SK-N-SH (cell line): ENCODE data around the gene PCGF3. TPM values are rescaled to one million over a fixed set of nuclear protein-coding genes. Genes with fewer than 3 reads are reported as not detected.

Source experiments
- CTCF ChIA-PET: fragments of 300-600, 350-600 bp; formaldehyde crosslinking; extraction: SDS; loops from one replicate; lab custom pipeline; 2021; lab: Yijun Ruan, JAX
- POLR2A ChIA-PET: fragments of 350-600 bp; sonication (Branson Sonifier 250); formaldehyde crosslinking; extraction: SDS; loops from one replicate; lab custom pipeline; 2020; ENCODE audit warnings: antibody characterized with exemption, inconsistent platforms; lab: Yijun Ruan, JAX
- DNase-seq: peaks from one replicate; pipeline ENCODE4 v3.0.0; 2012
- H2AFZ ChIP-seq: fragments of 200-600 bp; sonication (generic); 2 replicates; pipeline ENCODE4 v1.8.1; 2016; ENCODE audit warnings: antibody characterized with exemption, mild to moderate bottlenecking, low read depth
- H3F3A ChIP-seq: fragments of 200-600 bp; sonication (generic); replicated peaks from 2 replicates; pipeline ENCODE3; 2016; ENCODE audit warnings: antibody characterized with exemption, mild to moderate bottlenecking; ENCODE audit not compliant: insufficient read depth
- H3K27ac ChIP-seq, 2 experiments: fragments of 200-500 bp in 1 of 2; fragments of 200-600 bp in 1 of 2; sonication (Bioruptor generic) in 1 of 2; sonication (generic), shearing (Covaris generic) in 1 of 2; 2 replicates each; pipeline versions ENCODE4 v1.5.1 to v1.6.1; 2014 to 2016; ENCODE audit warnings: low read depth in 2 of 2, inconsistent platforms in 1 of 2, low read length in 1 of 2, mild to moderate bottlenecking in 1 of 2, mixed read lengths in 1 of 2
- H3K27me3 ChIP-seq: fragments of 200-600 bp; sonication (generic), shearing (Covaris generic); 2 replicates; pipeline ENCODE4 v1.6.1; 2016; ENCODE audit warnings: mixed run types; ENCODE audit not compliant: insufficient read depth
- H3K36me3 ChIP-seq, 2 experiments: fragments of 200-500 bp in 1 of 2; fragments of 200-600 bp in 1 of 2; sonication (Bioruptor generic) in 1 of 2; sonication (generic) in 1 of 2; replicated peaks in 1 of 2; 2 replicates each; pipeline versions ENCODE3 to v1.5.1; 2014 to 2016; ENCODE audit warnings: low read length in 1 of 2, mild to moderate bottlenecking in 1 of 2; ENCODE audit not compliant: insufficient read depth in 2 of 2, control insufficient read depth in 1 of 2
- H3K4me1 ChIP-seq, 2 experiments: fragments of 200-500 bp in 1 of 2; fragments of 200-600 bp in 1 of 2; sonication (Bioruptor generic) in 1 of 2; sonication (generic), shearing (Covaris generic) in 1 of 2; 2 replicates each; pipeline versions ENCODE4 v1.5.1 to v1.6.1; 2014 to 2016; ENCODE audit warnings: low read depth in 1 of 2, low read length in 1 of 2, mixed run types in 1 of 2; ENCODE audit not compliant: insufficient read depth in 2 of 2, control insufficient read depth in 1 of 2
- H3K4me2 ChIP-seq: fragments of 200-600 bp; sonication (generic), shearing (Covaris generic); 2 replicates; pipeline ENCODE4 v1.6.1; 2017; ENCODE audit warnings: mixed run types
- H3K4me3 ChIP-seq, 2 experiments: fragments of 200-500 bp in 1 of 2; fragments of 200-600 bp in 1 of 2; sonication (Bioruptor generic) in 1 of 2; sonication (generic), shearing (Covaris generic) in 1 of 2; 2 replicates each; pipeline versions ENCODE4 v1.5.1 to v1.8.1; 2014 to 2016; ENCODE audit warnings: low read depth in 2 of 2, inconsistent platforms in 1 of 2, low read length in 1 of 2, mild to moderate bottlenecking in 1 of 2, mixed read lengths in 1 of 2, moderate library complexity in 1 of 2
- H3K79me2 ChIP-seq: fragments of 200-600 bp; sonication (generic); 2 replicates; pipeline ENCODE4 v1.8.1; 2017; ENCODE audit warnings: mild to moderate bottlenecking; ENCODE audit not compliant: insufficient read depth
- H3K9ac ChIP-seq: fragments of 200-600 bp; sonication (generic); 2 replicates; pipeline ENCODE4 v1.6.1; 2017; ENCODE audit warnings: mixed run types
- H3K9me2 ChIP-seq: fragments of 200-600 bp; sonication (generic); 2 replicates; pipeline ENCODE4 v1.6.1; 2017; ENCODE audit warnings: mixed run types
- H3K9me3 ChIP-seq: fragments of 200-600 bp; sonication (generic); 2 replicates; pipeline ENCODE4 v1.6.1; 2017; ENCODE audit warnings: mixed run types, mild to moderate bottlenecking, moderate library complexity
- H4K20me1 ChIP-seq: fragments of 200-600 bp; sonication (generic); 2 replicates; pipeline ENCODE4 v1.6.1; 2017; ENCODE audit warnings: mild to moderate bottlenecking, mixed run types; ENCODE audit not compliant: insufficient read depth
- CHD2 ChIP-seq: fragments of 150-350 bp; IDR thresholded peaks from 2 replicates; pipeline ENCODE4 v1.6.1; 2018; ENCODE audit warnings: low read length; ENCODE audit not compliant: partially characterized antibody
- ELF1 ChIP-seq: IDR thresholded peaks from 2 replicates; pipeline ENCODE4 v1.4.0; 2012
- EP300 ChIP-seq, 2 experiments: IDR thresholded peaks; 2 replicates each; pipeline versions ENCODE4 v1.4.0 to v1.6.1; 2012; ENCODE audit warnings: borderline replicate concordance in 1 of 2, low read depth in 1 of 2, low read length in 1 of 2
- FOSL2 ChIP-seq: IDR thresholded peaks from 2 replicates; pipeline ENCODE4 v1.4.0; 2012; ENCODE audit warnings: low read depth, mild to moderate bottlenecking, moderate library complexity, borderline replicate concordance
- FOXJ3 ChIP-seq: sonication (generic); formaldehyde crosslinking; IDR thresholded peaks from 2 replicates; pipeline ENCODE4 v1.5.1; 2020; ENCODE audit warnings: mild to moderate bottlenecking, missing genetic modification reagents
- GABPA ChIP-seq: IDR thresholded peaks from 2 replicates; pipeline ENCODE4 v1.4.0; 2012; ENCODE audit warnings: low read depth, mild to moderate bottlenecking
- JUND ChIP-seq: IDR thresholded peaks from 2 replicates; pipeline ENCODE4 v1.4.0; 2012
- MAX ChIP-seq: IDR thresholded peaks from 2 replicates; pipeline ENCODE4 v1.4.0; 2012; ENCODE audit warnings: low read depth
- MXI1 ChIP-seq: IDR thresholded peaks from 2 replicates; pipeline ENCODE4 v1.6.1; 2012; ENCODE audit warnings: mild to moderate bottlenecking, low read depth, low read length, improper control_type of control experiment
- NRF1 ChIP-seq: IDR thresholded peaks from 2 replicates; pipeline ENCODE4 v1.6.1; 2012; ENCODE audit warnings: low read depth, mild to moderate bottlenecking, low read length
- POLR2AphosphoS5 ChIP-seq: IDR thresholded peaks from 2 replicates; pipeline ENCODE4 v1.6.1; 2012; ENCODE audit warnings: low read depth, low read length
- RAD21 ChIP-seq: IDR thresholded peaks from 2 replicates; pipeline ENCODE4 v1.6.1; 2012; ENCODE audit warnings: mild to moderate bottlenecking, low read length
- SMC3 ChIP-seq: IDR thresholded peaks from 2 replicates; pipeline ENCODE4 v1.6.1; 2012; ENCODE audit warnings: low read depth, low read length, improper control_type of control experiment
- TAF1 ChIP-seq: IDR thresholded peaks from 2 replicates; pipeline ENCODE4 v1.6.1; 2012; ENCODE audit warnings: low read depth, mild to moderate bottlenecking, low read length, moderate library complexity, borderline replicate concordance
- TEAD4 ChIP-seq: IDR thresholded peaks from 2 replicates; pipeline ENCODE4 v1.4.0; 2012; ENCODE audit warnings: mild to moderate bottlenecking, borderline replicate concordance; ENCODE audit not compliant: insufficient read depth
- USF1 ChIP-seq: IDR thresholded peaks from 2 replicates; pipeline ENCODE4 v1.4.0; 2012; ENCODE audit warnings: low read depth, borderline replicate concordance
- USF2 ChIP-seq: fragments of 150-350 bp; IDR thresholded peaks from 2 replicates; pipeline ENCODE4 v1.6.1; 2017; ENCODE audit warnings: antibody characterized with exemption, low read length, low read depth, borderline replicate concordance
- WGBS: methylation state at CpG from one replicate; pipeline ENCODE4 v1.1.6; 2017; ENCODE audit warnings: low lambda C conversion rate; 5-methylcytosine and 5-hydroxymethylcytosine counted together
- polyA plus RNA-seq, 3 experiments: library from polyadenylated mRNA; depleted of rRNA; stranded (reverse); fragments of >200 nt; gene quantifications; 2 replicates each; pipeline ENCODE4 v1.2.3, GENCODE V29; 2012
- TF ChIP-seq, protein P1 (sequence below): IDR thresholded peaks from 2 replicates; pipeline ENCODE4 v1.4.0; 2012; ENCODE audit warnings: low read depth, borderline replicate concordance
- TF ChIP-seq, protein P2 (sequence below): fragments of 200-600 bp; sonication (generic); IDR thresholded peaks from 2 replicates; pipeline ENCODE4 v1.6.1; 2017; ENCODE audit warnings: antibody characterized with exemption, mild to moderate bottlenecking, moderate library complexity

The PCGF3 gene
- polyA plus RNA-seq, 1 of the 3 experiments (the other 2 are of a cell fraction): 44.8 TPM

DNA sequence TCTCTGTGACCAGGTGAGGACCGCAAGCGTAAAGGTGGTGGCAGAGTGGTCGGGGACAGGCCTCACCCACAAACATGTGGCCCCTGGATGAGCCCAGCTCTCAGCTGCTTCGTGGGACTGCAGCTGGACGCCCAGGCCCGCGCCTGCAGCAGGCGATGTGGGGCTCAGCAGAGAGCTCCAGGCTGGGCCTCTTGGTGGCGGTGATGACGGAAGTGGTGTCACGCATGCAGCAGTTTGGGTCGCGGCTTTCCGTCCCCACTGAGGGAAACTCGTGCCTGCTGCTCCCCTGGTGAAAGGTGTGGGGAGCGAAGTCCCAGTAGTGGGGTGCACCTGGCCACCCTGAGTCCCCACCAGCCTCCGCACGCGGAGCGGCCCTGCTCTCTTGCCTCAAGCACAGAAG, 26.9 kb downstream of the PCGF3 start:
- DNase-seq: no peak
- no peaks in the 10 kb centered on the region for H3F3A ChIP-seq
- no peaks in the 10 kb centered on the region for H3K27me3 ChIP-seq
- H3K4me1 ChIP-seq: no peaks in the 10 kb centered on the region
- H3K9me3 ChIP-seq: no peaks in the 10 kb centered on the region
- ChIA-PET CTCF (interaction anchor here (3.2 kb wide), 1 partner anchor 10 kb away, joined by 15 read pairs; no protein-coding TSS in a partner anchor), POLR2A (no interaction called here)
- H4K20me1 ChIP-seq: peaks cover 29% of the 10 kb centered on the region
- H3K79me2 ChIP-seq: peaks cover 20% of the 10 kb centered on the region
- H3K4me2 ChIP-seq: no peak overlapping the region
- H3K9ac ChIP-seq: no peak overlapping the region
- TF ChIP-seq NRF1 (no peak), TAF1 (no peak), CHD2 (no peak), EP300 (IDR thresholded peaks at IDR 0.05; ENCODE audit: borderline replicate concordance in 1 of 2, low read depth in 1 of 2, low read length in 1 of 2) (no peak), FOXJ3 (CRISPR knock-in tag) (no peak), MAX (no peak), ELF1 (no peak), POLR2AphosphoS5 (no peak), MXI1 (no peak), RAD21 (no peak), GABPA (no peak)
- H3K4me3 ChIP-seq: no peak overlapping the region
- H3K9me2 ChIP-seq: no peaks in the 10 kb centered on the region
- H3K36me3 ChIP-seq: peaks cover 33 to 46% of the 10 kb centered on the region in 2 experiments
- no peak overlapping the region for H2AFZ ChIP-seq
- WGBS: 98% methylated on average over 10 of the region's 20 CpGs
- H3K27ac ChIP-seq: no peak overlapping the region; a peak in 1 of 4 replicates

DNA sequence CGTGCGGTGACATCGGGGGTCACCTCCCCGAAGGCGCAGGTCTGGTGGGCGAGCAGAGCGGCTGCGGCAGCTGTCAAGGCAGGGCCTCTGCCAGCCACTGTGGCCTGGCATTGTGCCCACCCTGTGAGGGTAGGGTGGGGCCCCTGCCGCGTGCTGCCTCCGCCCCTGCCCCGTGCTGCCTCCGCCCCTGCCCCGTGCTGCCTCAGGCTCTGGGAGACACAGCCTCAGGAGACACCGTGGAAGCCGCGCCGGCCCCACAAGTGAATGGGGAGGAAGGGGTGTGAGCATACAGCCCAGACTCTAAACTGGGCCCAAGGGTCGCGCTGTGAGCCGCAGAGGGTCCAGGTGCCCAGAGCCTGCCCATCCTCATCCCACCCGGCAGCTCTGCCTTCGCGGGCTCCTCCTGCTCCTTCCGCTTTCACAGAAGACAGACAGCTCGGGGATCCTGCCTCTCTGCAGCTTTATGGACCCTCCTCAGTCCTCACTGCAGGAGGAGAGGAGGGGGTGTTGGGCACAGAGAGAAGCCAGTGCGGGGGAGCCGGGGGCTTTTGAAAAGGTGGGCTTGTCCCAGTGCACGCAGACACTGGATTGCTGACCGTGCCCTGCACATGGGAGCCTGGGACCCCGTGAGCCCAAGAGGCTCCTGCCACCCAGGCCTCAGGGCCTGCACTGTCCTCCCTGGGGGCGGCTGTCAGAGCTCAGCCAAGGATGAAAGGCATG, 27.4 kb downstream of the PCGF3 start:
- ChIA-PET POLR2A (no interaction called here), CTCF (interaction anchor here (1.0 to 3.2 kb wide), 2 partner anchors 9 to 49 kb away, joined by 4 to 15 read pairs; no protein-coding TSS in a partner anchor)
- no peak for DNase-seq
- Histone ChIP-seq H3F3A (no peaks in the 10 kb centered on the region), H3K27ac (no peak overlapping the region; a peak in 1 of 4 replicates), H3K9me3 (no peaks in the 10 kb centered on the region), H3K4me1 (no peaks in the 10 kb centered on the region), H3K9me2 (no peaks in the 10 kb centered on the region), H3K4me3 (no peak overlapping the region), H3K9ac (no peak overlapping the region), H4K20me1 (peaks cover 23% of the 10 kb centered on the region), H3K4me2 (no peak overlapping the region), H2AFZ (no peak overlapping the region), H3K36me3 (peaks cover 39 to 52% of the 10 kb centered on the region in 2 experiments), H3K79me2 (peaks cover 15% of the 10 kb centered on the region), H3K27me3 (no peaks in the 10 kb centered on the region)
- 98% methylated on average over 20 of the region's 32 CpGs for WGBS
- TF ChIP-seq TEAD4: no peak
- no peak for TF ChIP-seq FOSL2
- TF ChIP-seq, protein P1, sequence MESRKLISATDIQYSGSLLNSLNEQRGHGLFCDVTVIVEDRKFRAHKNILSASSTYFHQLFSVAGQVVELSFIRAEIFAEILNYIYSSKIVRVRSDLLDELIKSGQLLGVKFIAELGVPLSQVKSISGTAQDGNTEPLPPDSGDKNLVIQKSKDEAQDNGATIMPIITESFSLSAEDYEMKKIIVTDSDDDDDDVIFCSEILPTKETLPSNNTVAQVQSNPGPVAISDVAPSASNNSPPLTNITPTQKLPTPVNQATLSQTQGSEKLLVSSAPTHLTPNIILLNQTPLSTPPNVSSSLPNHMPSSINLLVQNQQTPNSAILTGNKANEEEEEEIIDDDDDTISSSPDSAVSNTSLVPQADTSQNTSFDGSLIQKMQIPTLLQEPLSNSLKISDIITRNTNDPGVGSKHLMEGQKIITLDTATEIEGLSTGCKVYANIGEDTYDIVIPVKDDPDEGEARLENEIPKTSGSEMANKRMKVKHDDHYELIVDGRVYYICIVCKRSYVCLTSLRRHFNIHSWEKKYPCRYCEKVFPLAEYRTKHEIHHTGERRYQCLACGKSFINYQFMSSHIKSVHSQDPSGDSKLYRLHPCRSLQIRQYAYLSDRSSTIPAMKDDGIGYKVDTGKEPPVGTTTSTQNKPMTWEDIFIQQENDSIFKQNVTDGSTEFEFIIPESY: no peak
- no peak for TF ChIP-seq USF1
- TF ChIP-seq, protein P2, sequence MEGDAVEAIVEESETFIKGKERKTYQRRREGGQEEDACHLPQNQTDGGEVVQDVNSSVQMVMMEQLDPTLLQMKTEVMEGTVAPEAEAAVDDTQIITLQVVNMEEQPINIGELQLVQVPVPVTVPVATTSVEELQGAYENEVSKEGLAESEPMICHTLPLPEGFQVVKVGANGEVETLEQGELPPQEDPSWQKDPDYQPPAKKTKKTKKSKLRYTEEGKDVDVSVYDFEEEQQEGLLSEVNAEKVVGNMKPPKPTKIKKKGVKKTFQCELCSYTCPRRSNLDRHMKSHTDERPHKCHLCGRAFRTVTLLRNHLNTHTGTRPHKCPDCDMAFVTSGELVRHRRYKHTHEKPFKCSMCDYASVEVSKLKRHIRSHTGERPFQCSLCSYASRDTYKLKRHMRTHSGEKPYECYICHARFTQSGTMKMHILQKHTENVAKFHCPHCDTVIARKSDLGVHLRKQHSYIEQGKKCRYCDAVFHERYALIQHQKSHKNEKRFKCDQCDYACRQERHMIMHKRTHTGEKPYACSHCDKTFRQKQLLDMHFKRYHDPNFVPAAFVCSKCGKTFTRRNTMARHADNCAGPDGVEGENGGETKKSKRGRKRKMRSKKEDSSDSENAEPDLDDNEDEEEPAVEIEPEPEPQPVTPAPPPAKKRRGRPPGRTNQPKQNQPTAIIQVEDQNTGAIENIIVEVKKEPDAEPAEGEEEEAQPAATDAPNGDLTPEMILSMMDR: no peak
- no peak for TF ChIP-seq GABPA
- TF ChIP-seq TAF1: no peak
- no peak for TF ChIP-seq MAX
- TF ChIP-seq ELF1: no peak
- TF ChIP-seq SMC3: no peak
- TF ChIP-seq JUND: no peak
- TF ChIP-seq USF2: no peak
